ENCODE results near the gene GGPS1.
A peak's percentile ranks its signal among the peaks of the same experiment; 100 is the strongest.
"Not testable (repeated sequence)": the region's sequence is repeated elsewhere in the genome, so short reads cannot be mapped to it uniquely, and the experiment has no call there.

Gene GGPS1

GRCh38 chr1:235304549-235305451 is 23.6 kb upstream of the GGPS1 start:
- FAIRE-seq (peak; percentile 28), DNase-seq (ENCODE audit: insufficient read length, low spot score) (no peak)

GRCh38 chr1:235307158-235308124 is 20.9 kb upstream of the GGPS1 start:
- no peak for DNase-seq (ENCODE audit: insufficient read length, low spot score)
- no peak for FAIRE-seq

- FAIRE-seq: not testable (repeated sequence)
These were observed 19.2 kb upstream of the GGPS1 start for GRCh38 chr1:235309206-235309605.

GRCh38 chr1:235313262-235313661 is 15.1 kb upstream of the GGPS1 start:
- DNase-seq (ENCODE audit: insufficient read length, low spot score): no peak
- no peak for FAIRE-seq

More at GRCh38 chr1:235309206-235309605, 19.2 kb upstream of the GGPS1 start:
- not testable (repeated sequence) for DNase-seq (ENCODE audit: insufficient read length, low spot score)

- FAIRE-seq (no peak), DNase-seq (ENCODE audit: insufficient read length, low spot score) (no peak)
These were observed 14.3 kb upstream of the GGPS1 start for GRCh38 chr1:235313931-235314678.

GRCh38 chr1:235315173-235315572 is 13.2 kb upstream of the GGPS1 start:
- FAIRE-seq (no peak), DNase-seq (ENCODE audit: insufficient read length, low spot score) (no peak)

GRCh38 chr1:235315735-235316134 is 12.6 kb upstream of the GGPS1 start:
- DNase-seq (ENCODE audit: insufficient read length, low spot score) (no peak), FAIRE-seq (no peak)

- DNase-seq (ENCODE audit: insufficient read length, low spot score) (no peak), FAIRE-seq (no peak)
These were observed 11.2 kb upstream of the GGPS1 start for GRCh38 chr1:235317168-235317567.

- FAIRE-seq (no peak), DNase-seq (ENCODE audit: insufficient read length, low spot score) (no peak)
These were observed 9.1 kb upstream of the GGPS1 start for GRCh38 chr1:235319255-235319654.

- FAIRE-seq (no peak), DNase-seq (ENCODE audit: insufficient read length, low spot score) (no peak)
These were observed 7.7 kb upstream of the GGPS1 start for GRCh38 chr1:235320521-235321179.

GRCh38 chr1:235324296-235324695 is 4.1 kb upstream of the GGPS1 start:
- no peak for DNase-seq (ENCODE audit: insufficient read length, low spot score)
- no peak for FAIRE-seq

- no peak for FAIRE-seq
- DNase-seq (ENCODE audit: insufficient read length, low spot score): no peak
These were observed 3.2 kb upstream of the GGPS1 start for GRCh38 chr1:235325139-235325538.

GRCh38 chr1:235325854-235326253 is 2.5 kb upstream of the GGPS1 start:
- no peak for DNase-seq (ENCODE audit: insufficient read length, low spot score)
- peak; percentile 56 for FAIRE-seq

- DNase-seq (ENCODE audit: insufficient read length, low spot score) (no peak), FAIRE-seq (peak; percentile 97)
These were observed 1.4 kb upstream of the GGPS1 start for GRCh38 chr1:235326719-235327558.

GRCh38 chr1:235327559-235328270 is 655 bp upstream of the GGPS1 start, which contains the start of gene ARID4B:
ARID4B (minus strand) TSS chr1:235328179; CDS start chr1:235326919, 1,260 bp downstream.
- FAIRE-seq (no peak), DNase-seq (ENCODE audit: insufficient read length, low spot score) (peak; percentile 76)

GRCh38 chr1:235329139-235329902 is 951 bp downstream of the GGPS1 start:
- no peak for DNase-seq (ENCODE audit: insufficient read length, low spot score)
- FAIRE-seq: no peak

- no peak for DNase-seq (ENCODE audit: insufficient read length, low spot score)
- no peak for FAIRE-seq
These were observed 2.5 kb downstream of the GGPS1 start for GRCh38 chr1:235330918-235331285.

- no peak for DNase-seq (ENCODE audit: insufficient read length, low spot score)
- no peak for FAIRE-seq
These were observed 3.0 kb downstream of the GGPS1 start for GRCh38 chr1:235331401-235331800.
